Mesodermal cell (in vitro differentiated cells): ENCODE measurements around the gene IFNA6.
"Not testable (repeated sequence)": the region's sequence is repeated elsewhere in the genome, so short reads cannot be mapped to it uniquely, and the experiment has no call there.

ENCODE experiments used
- H3K27ac ChIP-seq: 2 replicates; pipeline ENCODE4 v1.7.0; 2013; ENCODE audit warnings: mild to moderate bottlenecking, low read depth, low read length, moderate library complexity; ENCODE audit not compliant: severe bottlenecking
- H3K36me3 ChIP-seq: 2 replicates; pipeline ENCODE4 v1.7.1; 2013; ENCODE audit warnings: mild to moderate bottlenecking, low read length, moderate library complexity; ENCODE audit not compliant: control insufficient read depth, insufficient read depth
- H3K4me1 ChIP-seq: one replicate; pipeline ENCODE4 v1.7.1; 2013; ENCODE audit warnings: mild to moderate bottlenecking, low read length; ENCODE audit not compliant: insufficient read depth, control insufficient read depth, poor library complexity, severe bottlenecking
- H3K4me3 ChIP-seq: 2 replicates; pipeline ENCODE4 v1.7.0; 2013; ENCODE audit warnings: low read length, control low read depth, mild to moderate bottlenecking; ENCODE audit not compliant: insufficient read depth, poor library complexity, severe bottlenecking; ENCODE audit errors: extremely low read depth
- H3K9me3 ChIP-seq: 2 replicates; pipeline ENCODE4 v1.7.1; 2013; ENCODE audit warnings: mild to moderate bottlenecking, low read length, moderate library complexity; ENCODE audit not compliant: control insufficient read depth
- WGBS, 2 experiments: methylation state at CpG; one replicate each; pipeline ENCODE4 v1.1.5; 2013; ENCODE audit warnings: missing lambda C conversion rate in 2 of 2; ENCODE audit not compliant: insufficient coverage in 2 of 2; 5-methylcytosine and 5-hydroxymethylcytosine counted together

The IFNA6 gene

DNA sequence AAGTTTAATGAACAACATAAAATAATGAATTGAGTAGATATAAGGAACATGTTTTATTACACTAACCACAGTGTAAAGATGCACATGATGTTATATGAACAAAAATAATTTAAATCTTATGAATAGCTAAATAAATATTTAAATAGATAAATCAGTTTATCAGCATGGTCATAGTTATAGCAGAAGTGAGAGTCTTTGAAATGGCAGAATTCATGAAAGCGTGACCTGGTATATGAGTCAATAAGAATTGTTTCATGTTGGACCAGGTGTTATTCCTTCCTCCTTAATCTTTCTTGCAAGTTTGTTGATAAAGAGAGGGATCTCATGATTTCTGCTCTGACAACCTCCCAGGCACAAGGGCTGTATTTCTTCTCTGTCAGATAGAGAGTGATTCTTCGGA, 16.5 kb upstream of the IFNA6 start:
- not testable (repeated sequence) for H3K9me3 ChIP-seq, H3K36me3 ChIP-seq, H3K4me3 ChIP-seq, H3K4me1 ChIP-seq, H3K27ac ChIP-seq
- 100% methylated on average over 1 of the region's 2 CpGs; no CpG with 5 or more reads in 1 of the 2 experiments for WGBS, 2 experiments

DNA sequence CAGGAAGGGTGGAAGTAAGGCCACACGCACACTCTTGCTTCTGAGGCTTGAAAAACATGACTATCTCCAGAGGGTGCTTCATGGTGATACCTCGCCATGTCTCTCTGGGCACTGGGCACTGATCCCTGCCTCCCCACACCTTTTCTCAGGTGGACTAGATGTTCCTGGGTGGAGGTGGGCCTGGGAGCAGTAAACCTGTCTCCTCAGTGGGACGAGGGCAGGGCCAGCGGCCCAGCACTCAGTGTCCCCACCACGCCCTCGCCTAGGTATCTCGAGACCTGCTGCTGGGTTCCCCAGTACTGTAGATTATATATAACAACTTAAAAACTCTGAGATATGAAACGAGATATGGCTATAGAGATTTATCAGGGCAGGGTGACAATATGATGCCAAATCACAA, 11.6 kb upstream of the IFNA6 start:
- Histone ChIP-seq H3K4me1 (no peaks in the 10 kb centered on the region), H3K36me3 (no peaks in the 10 kb centered on the region), H3K27ac (no peak overlapping the region), H3K9me3 (no peaks in the 10 kb centered on the region), H3K4me3 (no peak overlapping the region)
- 69 to 94% methylated on average over 2 of the region's 8 CpGs for WGBS, 2 experiments

DNA sequence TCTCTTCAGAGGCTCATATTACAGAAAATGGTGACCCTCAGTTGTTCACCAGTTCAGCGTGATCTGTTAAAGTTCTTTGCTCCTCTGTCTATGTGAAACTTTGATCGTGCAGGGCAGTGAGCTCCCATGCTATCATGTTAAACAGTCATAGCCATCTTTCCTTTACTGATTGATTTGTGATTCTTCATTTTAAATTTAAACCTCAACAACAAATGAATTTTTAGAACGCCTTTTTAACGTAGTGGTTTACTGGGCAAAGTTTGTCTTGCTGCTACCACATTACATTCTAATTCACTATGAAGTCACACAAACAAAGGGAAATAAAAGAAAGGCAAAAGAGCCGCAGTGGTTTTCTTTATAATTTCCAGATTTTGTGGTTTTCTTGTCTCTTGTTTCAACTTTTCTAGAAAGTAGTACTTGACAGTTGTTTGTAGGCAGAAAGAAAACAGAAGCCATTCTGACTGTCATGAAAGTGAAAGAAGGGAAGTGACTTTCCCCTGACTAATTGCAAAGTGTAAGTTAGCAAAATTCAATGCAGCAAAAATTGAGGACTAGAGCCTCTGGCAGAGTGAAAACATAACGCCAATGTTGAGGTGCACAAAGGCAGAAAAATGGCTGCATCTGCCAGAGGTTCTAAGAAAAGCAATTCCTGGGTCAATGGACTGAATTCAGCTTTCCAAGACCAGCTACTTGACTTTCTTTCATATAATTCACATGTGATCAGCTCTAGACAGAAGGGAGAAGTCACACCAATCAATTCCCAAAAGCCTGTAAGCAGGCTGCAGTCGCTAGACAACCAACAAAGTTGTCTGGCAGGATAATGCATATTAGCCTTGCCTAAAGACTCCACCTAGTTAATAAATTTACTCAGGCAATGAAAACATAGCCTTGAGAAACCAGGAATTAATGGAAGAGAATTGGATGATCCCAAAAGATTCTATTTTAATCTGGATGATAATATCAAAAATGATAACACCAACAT, 7.1 kb upstream of the IFNA6 start:
- Histone ChIP-seq H3K36me3 (no peaks in the 10 kb centered on the region), H3K9me3 (no peaks in the 10 kb centered on the region), H3K4me3 (no peak overlapping the region), H3K4me1 (no peaks in the 10 kb centered on the region), H3K27ac (peak overlapping the region; percentile 33)
- WGBS, 2 experiments: 84 to 97% methylated on average over 4 to 5 of the region's 7 CpGs

DNA sequence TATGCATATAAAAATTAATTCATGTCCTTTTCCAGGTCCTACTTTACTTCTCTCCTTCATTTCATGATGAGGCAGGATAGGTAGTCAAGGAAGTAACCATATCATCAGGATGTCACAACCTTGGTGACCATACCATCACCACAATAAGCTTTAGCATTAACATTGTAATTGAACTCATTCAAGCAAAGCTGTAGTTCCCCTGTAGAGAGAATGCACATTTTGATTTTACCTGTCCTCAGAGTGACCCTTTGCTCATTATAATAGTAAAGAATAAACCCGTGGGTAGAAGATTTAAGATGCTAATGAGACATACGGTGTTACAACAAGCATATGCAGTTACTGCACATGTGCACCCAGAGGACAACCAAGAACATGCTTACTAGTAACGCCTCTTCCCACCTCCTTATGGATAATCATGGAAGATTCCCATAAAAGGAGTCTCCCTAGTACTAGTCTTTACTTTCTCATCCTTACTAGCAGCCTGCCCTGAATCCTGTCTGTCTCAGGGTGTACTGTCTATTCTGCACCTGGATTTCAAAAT, 2.2 kb downstream of the IFNA6 start:
- no peaks in the 10 kb centered on the region for H3K4me1 ChIP-seq
- no peak overlapping the region for H3K4me3 ChIP-seq
- 73 to 90% methylated on average over 2 to 3 of the region's 3 CpGs for WGBS, 2 experiments
- no peaks in the 10 kb centered on the region for H3K36me3 ChIP-seq
- no peaks in the 10 kb centered on the region for H3K9me3 ChIP-seq
- H3K27ac ChIP-seq: no peak overlapping the region

DNA sequence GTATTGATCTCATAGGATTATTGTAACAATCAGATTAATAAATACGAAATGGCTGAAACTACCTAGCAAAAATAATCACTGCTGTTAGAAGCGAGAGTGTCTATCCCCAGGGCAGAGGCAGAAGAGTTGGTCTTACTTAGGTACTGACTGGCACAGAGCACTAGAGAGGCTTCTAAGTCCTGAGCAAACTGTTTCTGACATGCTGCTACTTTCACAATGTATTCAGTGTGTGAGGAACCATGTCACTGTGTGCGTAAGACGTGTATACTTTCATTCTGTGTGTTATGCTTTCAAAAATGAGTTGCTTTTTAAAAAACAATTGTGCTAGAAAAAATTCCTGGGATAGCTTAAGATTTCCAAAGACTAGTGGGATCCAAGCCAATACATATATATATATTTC, 10.0 kb downstream of the IFNA6 start:
- 79 to 100% methylated on average over 2 to 3 of the region's 4 CpGs for WGBS, 2 experiments
- H3K4me3 ChIP-seq: no peak overlapping the region
- H3K36me3 ChIP-seq: no peaks in the 10 kb centered on the region
- H3K27ac ChIP-seq: no peak overlapping the region
- no peaks in the 10 kb centered on the region for H3K4me1 ChIP-seq
- H3K9me3 ChIP-seq: no peaks in the 10 kb centered on the region

DNA sequence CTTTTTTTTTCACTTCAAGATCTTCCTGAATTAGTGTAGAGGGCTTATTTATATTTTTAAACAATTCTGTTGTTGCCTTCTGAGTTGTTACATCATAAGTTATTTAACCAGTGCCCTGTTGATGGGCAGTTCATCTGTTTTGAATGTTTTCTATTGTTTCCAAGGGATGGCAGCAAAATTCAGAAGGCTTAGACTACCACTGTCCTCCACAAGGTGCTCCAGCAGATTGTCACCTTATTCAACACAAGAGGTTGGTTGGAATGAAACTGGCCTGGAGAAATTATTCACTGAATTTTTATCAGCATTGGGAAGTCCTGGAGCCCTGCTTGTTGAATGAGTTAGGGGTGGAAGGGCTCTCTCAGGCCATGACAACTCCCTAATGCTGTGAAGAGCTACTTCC, 14.2 kb downstream of the IFNA6 start:
- H3K36me3 ChIP-seq: peaks cover 25% of the 10 kb centered on the region
- no peaks in the 10 kb centered on the region for H3K9me3 ChIP-seq
- H3K27ac ChIP-seq: no peak overlapping the region
- H3K4me3 ChIP-seq: no peak overlapping the region
- peaks cover 10% of the 10 kb centered on the region for H3K4me1 ChIP-seq

DNA sequence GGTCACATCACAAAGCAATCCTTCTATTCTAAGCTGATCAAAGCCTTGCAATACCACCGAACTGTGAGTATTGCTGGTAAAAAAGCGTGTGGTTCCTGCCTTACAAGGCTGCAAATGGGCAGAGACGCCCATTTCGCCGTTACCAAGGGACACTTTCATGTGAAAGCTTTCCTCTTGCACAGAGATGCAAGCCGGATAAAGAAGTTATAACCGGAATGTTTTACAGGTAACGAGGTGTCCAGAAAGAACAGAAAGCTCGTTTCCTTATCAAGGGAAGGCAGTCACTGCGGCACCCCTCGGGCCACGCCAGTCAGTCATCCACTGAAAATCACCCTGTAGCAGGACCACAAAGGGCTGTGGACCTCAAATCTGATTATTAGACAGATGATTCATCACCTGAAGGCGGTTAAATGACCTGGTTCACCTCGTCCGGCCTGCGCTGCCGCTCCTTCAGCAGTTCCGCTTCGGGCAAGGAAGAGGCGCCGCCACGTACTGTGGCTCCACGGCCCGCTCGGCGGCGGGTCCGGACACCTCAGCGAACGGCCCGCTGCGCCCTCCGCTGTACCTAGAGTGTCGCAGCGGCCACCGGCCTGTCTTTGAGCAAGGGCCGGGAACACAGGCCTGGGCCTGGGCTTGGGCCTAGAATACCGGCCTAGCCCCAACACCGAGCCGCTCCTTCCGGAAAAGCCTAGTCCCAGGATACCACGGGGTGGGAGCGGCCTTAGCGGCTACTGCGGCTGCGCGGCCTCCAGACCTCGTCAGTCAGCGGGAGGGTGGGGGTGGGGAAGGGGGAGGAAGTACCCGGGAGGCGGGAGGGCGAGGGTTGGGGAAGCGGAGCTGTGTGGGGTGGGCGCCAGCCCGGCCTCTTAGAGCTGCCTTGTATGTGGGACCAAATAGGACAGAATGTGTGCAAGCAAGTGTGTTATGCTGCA, 15.7 kb downstream of the IFNA6 start, which contains the start of gene KLHL9:
Gene KLHL9 (minus strand): TSS at position 704 of the 932 bp plus-strand sequence. CDS start 545 bp downstream, at position 159.
- H3K9me3 ChIP-seq: no peaks in the 10 kb centered on the region
- 0 to 2% methylated on average over 37 to 43 of the region's 55 CpGs for WGBS, 2 experiments
- H3K4me3 ChIP-seq: peak within 1 kb of the TSS; percentile 91
- H3K27ac ChIP-seq: peak within 1 kb of the TSS; percentile 84
- peaks cover 10% of the 10 kb centered on the region for H3K4me1 ChIP-seq
- peaks cover 29% of the 10 kb centered on the region for H3K36me3 ChIP-seq

DNA sequence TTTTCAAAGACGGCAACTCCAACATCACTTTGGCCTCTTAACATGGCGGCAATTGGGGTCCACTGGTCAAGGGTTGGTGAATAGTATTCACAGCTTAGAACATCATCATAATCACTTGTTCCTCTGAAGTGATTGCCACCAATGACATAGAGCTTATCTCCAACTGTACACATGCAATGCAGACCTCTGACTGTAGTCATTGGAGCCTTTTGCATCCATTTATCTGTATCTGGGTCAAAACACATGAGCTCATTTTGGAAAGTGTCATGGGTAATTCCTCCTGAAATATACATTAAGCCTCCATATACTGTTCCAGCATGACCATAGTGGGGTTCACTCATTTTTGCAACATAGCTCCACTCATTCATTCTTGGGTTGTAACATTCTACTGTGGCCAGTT, 17.5 kb downstream of the IFNA6 start:
- no peak overlapping the region for H3K27ac ChIP-seq
- 90 to 100% methylated on average over 2 of the region's 2 CpGs for WGBS, 2 experiments
- peaks cover 10% of the 10 kb centered on the region for H3K4me1 ChIP-seq
- H3K36me3 ChIP-seq: peaks cover 29% of the 10 kb centered on the region
- H3K4me3 ChIP-seq: peak overlapping the region; percentile 91
- H3K9me3 ChIP-seq: no peaks in the 10 kb centered on the region

DNA sequence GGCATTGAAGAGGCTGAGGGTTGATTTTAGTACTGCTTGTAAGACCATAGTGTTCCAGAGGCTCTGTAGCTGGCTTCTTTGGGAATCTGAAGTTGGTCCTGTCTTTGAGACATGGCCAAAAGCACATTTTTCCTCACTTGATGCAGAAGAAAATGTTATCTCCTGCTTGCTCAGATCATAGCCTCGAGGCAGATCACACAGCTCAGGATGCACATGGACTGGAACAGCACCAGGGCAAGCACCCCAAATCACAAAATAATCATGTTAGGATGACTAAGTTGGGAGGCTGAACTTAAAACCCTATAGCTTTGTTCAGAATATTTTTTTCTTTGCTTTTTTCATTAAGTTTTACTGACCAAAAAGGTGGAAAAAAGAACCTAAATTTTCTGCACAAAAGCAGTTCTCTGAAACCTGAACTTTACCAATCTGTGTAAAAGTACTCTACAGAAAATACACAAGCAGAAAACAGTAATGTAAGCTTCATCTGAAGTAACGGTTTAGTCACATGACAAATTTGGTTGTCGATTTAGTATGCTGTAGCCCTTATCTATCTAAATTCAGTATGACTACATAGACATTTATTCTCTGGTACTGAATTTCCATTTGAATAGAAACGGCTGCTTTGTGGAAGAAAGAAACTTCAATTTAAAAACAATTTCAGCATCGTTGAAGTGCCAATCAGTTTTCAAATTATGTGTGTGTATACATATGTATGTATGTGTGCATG, 18.8 kb downstream of the IFNA6 start:
- Histone ChIP-seq H3K4me3 (no peak overlapping the region), H3K36me3 (peaks cover 29% of the 10 kb centered on the region)
- 100% methylated on average over 1 of the region's 5 CpGs for WGBS, 2 experiments

DNA sequence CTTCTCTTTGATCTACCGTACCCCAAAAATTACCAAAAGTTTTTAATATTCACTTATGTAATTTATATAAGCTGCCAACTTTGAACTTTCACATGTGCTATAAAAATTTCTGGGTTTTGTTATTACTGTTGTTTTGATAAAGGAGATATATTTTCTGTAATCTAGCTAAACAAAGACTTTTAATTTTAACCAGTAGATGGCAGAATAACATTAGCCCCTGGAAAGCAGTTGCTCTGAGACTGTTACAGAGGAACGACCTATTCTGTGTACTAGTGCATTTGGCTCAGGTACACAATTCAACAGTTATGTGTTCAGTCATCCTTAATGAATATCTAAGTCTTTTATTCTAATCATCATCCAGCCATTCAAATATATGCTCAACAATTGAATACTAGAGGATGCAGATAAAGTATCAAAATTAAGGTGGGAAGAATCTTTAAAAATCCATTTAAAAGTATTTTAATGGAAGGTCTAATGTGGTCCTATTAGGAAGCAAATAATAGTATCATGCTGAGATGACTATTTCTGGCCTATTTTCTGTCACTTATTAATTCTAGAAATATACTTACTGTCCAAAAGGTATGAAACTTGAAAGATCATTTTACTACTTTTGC, 24.1 kb downstream of the IFNA6 start:
- WGBS, 2 experiments: no CpG with 5 or more reads among the region's 2 CpGs
- Histone ChIP-seq H3K36me3 (peaks cover 45% of the 10 kb centered on the region), H3K4me3 (no peak overlapping the region)

More for the DNA sequence above, 18.8 kb downstream of the IFNA6 start:
- Histone ChIP-seq H3K27ac (no peak overlapping the region), H3K9me3 (no peaks in the 10 kb centered on the region), H3K4me1 (peaks cover 10% of the 10 kb centered on the region)

More for the DNA sequence above, 24.1 kb downstream of the IFNA6 start:
- Histone ChIP-seq H3K9me3 (no peaks in the 10 kb centered on the region), H3K27ac (no peak overlapping the region), H3K4me1 (no peaks in the 10 kb centered on the region)
